IMR-90 (cell line): ENCODE data around the gene ACACA.

Experiments used
- CEBPB ChIP-seq: IDR thresholded peaks from 2 replicates; pipeline ENCODE4 v1.6.1; 2012; ENCODE audit warnings: low read depth, low read length, improper control_type of control experiment
- CTCF ChIP-seq: conservative IDR thresholded peaks from 2 replicates; pipeline ENCODE4 v1.5.1; 2012; ENCODE audit warnings: mild to moderate bottlenecking, low read depth, low read length, improper control_type of control experiment
- MAZ ChIP-seq: IDR thresholded peaks from 2 replicates; pipeline ENCODE4 v1.6.1; 2012; ENCODE audit warnings: low read depth, mild to moderate bottlenecking, low read length, improper control_type of control experiment, moderate library complexity, borderline replicate concordance
- POLR2A ChIP-seq: IDR thresholded peaks from 2 replicates; pipeline ENCODE4 v1.6.1; 2012; ENCODE audit warnings: mild to moderate bottlenecking, low read depth, low read length
- RFX5 ChIP-seq: IDR thresholded peaks from 2 replicates; pipeline ENCODE4 v1.8.0; 2012; ENCODE audit warnings: low read depth, mild to moderate bottlenecking, low read length, moderate library complexity
- SMC3 ChIP-seq: fragments of 150-350 bp; IDR thresholded peaks from 2 replicates; pipeline ENCODE4 v1.6.1; 2016; ENCODE audit warnings: low read depth, mild to moderate bottlenecking, antibody characterized with exemption, low read length, moderate library complexity
- USF2 ChIP-seq: fragments of 150-350 bp; IDR thresholded peaks from 2 replicates; pipeline ENCODE4 v1.6.1; 2017; ENCODE audit warnings: mild to moderate bottlenecking, antibody characterized with exemption, low read length, low read depth

GRCh38 chr17:37261286-37261685 lies 145.3 kb downstream of the ACACA start:
- TF ChIP-seq CTCF (no peak), SMC3 (no peak), MAZ (no peak), POLR2A (no peak), CEBPB (no peak), USF2 (no peak), RFX5 (no peak)
